DMS53 treated with DMSO at 0.1 percent for 48 hours (cell line): Measurements from ENCODE around the gene NAV1.
"Not testable (repeated sequence)": the region's sequence is repeated elsewhere in the genome, so short reads cannot be mapped to it uniquely, and the experiment has no call there.

Experiments
- DNase-seq: peaks from one replicate; lab custom pipeline; 2025; ENCODE audit not compliant: unreplicated experiment; lab: John Stamatoyannopoulos, UW

Gene NAV1, protein sequence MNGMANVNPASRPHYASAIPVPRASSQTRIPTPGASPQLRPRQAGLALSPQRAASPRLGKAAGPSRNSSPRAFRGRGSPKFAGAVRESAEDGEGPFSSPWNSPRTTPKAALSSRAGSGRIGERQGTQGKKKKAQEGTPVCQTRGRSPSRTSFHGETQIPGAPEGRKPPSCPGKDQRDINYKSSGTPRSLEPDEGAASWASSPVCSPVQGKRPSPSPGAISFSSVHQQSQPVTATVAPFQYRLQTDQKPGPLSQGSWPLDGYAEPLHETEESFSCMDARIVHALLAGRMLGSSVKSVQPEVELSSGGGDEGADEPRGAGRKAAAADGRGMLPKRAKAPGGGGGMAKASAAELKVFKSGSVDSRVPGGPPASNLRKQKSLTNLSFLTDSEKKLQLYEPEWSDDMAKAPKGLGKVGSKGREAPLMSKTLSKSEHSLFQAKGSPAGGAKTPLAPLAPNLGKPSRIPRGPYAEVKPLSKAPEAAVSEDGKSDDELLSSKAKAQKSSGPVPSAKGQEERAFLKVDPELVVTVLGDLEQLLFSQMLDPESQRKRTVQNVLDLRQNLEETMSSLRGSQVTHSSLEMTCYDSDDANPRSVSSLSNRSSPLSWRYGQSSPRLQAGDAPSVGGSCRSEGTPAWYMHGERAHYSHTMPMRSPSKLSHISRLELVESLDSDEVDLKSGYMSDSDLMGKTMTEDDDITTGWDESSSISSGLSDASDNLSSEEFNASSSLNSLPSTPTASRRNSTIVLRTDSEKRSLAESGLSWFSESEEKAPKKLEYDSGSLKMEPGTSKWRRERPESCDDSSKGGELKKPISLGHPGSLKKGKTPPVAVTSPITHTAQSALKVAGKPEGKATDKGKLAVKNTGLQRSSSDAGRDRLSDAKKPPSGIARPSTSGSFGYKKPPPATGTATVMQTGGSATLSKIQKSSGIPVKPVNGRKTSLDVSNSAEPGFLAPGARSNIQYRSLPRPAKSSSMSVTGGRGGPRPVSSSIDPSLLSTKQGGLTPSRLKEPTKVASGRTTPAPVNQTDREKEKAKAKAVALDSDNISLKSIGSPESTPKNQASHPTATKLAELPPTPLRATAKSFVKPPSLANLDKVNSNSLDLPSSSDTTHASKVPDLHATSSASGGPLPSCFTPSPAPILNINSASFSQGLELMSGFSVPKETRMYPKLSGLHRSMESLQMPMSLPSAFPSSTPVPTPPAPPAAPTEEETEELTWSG (N-terminal part only)

GRCh38 chr1:201538612-201539551 is at the start of gene NAV1:
Gene NAV1, plus strand, starts transcription at chr1:201539127. Its CDS starts 83,758 bp downstream, at chr1:201622885.
- DNase-seq, result peak; percentile 72

DNA sequence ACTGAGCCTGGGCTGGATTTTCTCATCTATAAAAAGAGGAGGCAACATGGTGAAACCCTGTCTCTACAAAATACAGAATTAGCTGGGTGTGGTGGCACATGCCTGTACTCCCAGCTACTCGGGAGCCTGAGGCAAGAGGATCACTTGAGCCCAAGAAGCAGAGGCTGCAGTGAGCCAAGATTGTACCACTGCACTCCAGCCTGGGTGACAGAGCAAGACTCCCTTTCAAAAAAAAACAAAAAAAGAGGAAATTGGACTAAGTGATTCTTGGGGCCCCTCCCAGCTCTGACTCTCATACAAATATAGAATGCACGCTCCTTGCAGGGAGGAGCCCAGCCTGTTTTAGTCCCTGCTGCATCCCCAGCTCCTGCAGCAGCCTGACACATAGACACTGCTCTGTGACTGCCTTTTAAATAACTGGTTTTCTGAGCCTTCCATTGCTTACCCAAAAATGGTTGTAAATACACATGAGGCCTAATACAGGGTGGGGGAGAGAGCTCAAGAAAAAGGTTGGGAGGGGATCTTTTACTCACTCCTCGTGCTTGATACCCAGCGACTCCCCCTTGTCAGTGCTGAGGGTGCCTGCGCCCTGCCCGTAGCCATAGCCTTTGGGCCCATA is 49.2 kb upstream of the NAV1 start:
- no peak for DNase-seq

DNA sequence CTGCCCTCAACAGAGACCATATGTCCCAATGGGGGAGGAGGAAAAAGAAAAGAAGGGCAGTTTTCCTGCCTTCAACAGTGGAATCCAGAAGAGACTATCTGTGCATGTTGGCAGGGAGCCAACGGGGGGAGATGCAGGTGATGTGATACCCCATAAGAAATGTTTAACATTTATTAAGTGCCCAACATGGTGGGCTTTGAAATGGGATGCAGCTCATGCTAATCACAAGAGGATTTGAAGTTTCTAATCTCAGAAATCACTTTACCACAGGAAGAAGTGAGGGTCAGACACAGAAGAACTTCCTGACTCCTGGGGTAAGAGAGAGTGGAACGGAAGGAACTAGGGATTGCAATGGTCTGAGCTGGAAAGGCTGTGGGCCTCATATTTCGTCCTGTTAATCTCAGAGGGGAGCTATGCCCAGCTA is 48.2 kb upstream of the NAV1 start:
- no peak for DNase-seq

DNA sequence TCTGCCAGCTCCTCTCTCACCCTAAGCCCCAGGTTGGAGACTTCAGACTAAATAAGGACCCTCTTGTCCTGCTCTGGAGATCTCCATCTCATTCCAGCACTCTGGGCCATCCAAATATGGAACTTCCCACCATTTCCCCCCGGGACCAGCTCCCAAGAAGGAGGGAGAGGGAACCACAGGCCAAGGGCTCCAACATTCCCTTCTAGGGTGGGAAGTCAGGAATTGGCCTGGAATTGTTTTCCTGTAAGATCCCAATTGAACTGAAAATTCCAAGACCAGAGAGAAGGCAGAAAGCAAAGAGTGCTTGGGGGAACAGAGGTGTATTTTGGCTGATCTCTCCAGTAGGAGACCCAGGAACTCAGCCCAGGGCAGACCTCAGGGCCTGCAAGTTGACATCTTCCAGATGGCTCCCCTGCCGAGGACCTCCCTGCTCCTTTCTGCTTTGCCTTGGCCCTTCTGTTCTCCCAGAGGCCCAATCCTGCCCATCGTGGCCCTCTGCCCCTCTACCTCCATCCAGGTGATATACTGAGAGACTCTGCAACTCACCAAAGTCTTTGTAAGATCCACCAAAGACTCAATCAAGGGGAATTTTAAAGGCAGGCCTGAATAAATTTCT is 46.9 kb upstream of the NAV1 start:
- no peak for DNase-seq

- DNase-seq, result not testable (repeated sequence)
These were observed 45.8 kb upstream of the NAV1 start for GRCh38 chr1:201493026-201493656.

- no peak for DNase-seq
These were observed 44.9 kb upstream of the NAV1 start for GRCh38 chr1:201493757-201494617.

- no peak for DNase-seq
These were observed 43.2 kb upstream of the NAV1 start for GRCh38 chr1:201495551-201496295.

DNA sequence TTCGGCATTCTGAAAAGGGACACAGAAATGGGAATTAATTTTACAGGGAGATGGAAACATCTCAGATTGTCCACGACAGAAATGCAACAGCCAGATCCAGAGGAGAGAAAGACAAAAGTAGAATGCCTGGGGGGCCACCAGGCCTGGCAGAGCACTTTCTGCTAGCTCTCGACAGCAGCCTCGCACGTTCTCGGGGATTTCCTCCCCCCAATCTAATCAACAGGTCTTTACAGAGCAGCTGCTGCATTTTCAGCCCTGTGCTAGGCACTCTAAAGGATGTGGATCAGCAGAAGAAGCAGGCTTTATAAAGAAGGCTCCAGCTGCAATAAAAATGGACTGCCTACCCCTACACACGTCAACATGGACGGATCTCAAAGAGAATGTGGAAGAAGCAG is 42.6 kb upstream of the NAV1 start:
- no peak for DNase-seq

GRCh38 chr1:201497935-201498509 is 40.9 kb upstream of the NAV1 start:
- no peak for DNase-seq

DNA sequence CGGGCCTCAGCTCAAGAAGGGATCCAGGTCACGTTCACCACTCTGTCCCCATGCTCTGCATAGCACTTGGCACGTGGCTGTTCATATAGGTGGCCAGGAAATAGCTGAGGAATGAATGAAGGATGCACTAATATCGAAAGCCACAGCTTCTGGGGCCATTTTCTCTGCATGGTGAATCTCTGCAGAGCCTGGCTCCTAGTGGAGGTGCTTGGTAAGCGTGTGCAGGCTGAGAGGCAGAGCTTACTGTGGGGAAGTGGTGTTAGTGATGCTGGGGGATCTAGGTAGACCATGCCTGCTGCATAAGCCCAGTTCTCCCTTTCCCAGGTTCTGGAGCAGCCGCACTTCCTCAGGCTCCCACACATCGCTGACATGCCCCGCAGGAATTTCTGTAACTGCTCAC is 40.3 kb upstream of the NAV1 start:
- DNase-seq, result no peak

- DNase-seq, result no peak
These were observed 39.7 kb upstream of the NAV1 start for GRCh38 chr1:201499191-201499590.

DNA sequence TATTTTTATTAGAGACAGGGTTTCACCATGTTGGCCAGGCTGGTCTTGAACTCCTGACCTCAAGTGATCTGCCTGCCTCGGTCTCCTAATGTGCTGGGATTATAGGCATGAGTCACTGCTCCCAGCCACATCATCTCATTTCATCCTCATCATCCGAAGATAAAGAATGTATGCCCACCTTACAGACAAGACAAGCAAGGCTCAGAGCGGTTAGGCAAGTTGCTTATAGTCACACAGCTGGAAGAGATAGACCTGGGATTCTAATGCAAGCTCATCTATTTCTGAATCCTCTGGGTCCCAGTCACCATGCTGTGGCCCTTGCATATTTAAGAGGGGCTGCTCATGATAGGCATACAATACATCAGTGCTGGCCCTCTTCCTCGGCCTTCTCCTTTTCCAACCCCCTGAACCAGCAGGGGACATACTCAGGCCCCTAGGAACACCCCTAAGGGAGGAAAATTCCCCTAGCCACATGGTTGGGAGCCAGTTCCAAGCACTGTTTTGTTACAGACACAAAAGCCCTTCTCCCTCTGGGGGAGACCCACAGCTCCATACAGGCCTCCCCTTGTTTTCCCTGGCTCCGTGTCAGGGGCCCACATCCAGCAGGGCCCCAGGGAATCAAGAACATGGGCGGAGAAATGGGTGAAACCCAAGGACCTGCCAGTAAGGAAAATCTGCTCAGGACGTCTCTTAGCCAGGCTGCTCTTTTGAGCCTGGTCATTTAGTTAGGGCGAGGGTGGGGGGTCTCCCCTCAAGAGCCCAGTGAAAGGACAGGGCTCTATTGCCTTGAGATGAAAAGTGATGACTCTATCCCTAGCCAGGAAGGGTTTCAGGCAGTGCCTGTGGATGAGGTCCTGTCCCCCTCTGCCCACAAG is 38.9 kb upstream of the NAV1 start:
- DNase-seq, result no peak

- no peak for DNase-seq
These were observed 38.2 kb upstream of the NAV1 start for GRCh38 chr1:201500670-201501120.

DNA sequence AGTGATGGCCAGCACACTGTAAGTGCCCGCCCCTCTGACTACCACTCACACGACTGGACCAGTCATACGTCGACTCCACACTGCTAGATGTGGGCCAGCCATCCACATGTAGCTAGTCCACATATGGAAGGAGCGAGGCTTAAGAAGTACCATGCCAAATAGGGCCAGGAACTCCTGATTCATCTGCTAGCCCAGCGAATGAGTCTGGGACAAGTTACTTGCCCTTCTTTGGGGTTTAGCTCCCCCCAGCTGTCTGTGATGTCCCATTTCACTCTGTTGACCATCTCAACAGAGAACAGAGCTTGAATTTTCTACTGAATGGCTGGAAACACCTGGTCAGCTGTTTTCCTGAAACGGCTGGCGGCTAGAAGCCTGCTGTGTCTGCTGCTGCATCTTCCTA is 37.8 kb upstream of the NAV1 start:
- no peak for DNase-seq

- DNase-seq, result peak; percentile 81
These were observed 37.0 kb upstream of the NAV1 start for GRCh38 chr1:201501812-201502510.
